ENCODE results near the gene PCID2.

PCID2 gene

GRCh38 chr13:113141601-113141970, 66.9 kb downstream of the PCID2 start:
- POLR2A ChIA-PET: no interaction called here
- no peak for TF ChIP-seq CTCF (IDR thresholded peaks at IDR 0.05; ENCODE audit: control extremely low read depth, extremely low read depth, low read depth, missing control alignments)
- no peak for DNase-seq (ENCODE audit: extremely low spot score)
- CTCF ChIA-PET: interaction anchor here (1.1 kb wide), 1 partner anchor 10 kb away, joined by 4 read pairs; no protein-coding TSS in a partner anchor

DNA sequence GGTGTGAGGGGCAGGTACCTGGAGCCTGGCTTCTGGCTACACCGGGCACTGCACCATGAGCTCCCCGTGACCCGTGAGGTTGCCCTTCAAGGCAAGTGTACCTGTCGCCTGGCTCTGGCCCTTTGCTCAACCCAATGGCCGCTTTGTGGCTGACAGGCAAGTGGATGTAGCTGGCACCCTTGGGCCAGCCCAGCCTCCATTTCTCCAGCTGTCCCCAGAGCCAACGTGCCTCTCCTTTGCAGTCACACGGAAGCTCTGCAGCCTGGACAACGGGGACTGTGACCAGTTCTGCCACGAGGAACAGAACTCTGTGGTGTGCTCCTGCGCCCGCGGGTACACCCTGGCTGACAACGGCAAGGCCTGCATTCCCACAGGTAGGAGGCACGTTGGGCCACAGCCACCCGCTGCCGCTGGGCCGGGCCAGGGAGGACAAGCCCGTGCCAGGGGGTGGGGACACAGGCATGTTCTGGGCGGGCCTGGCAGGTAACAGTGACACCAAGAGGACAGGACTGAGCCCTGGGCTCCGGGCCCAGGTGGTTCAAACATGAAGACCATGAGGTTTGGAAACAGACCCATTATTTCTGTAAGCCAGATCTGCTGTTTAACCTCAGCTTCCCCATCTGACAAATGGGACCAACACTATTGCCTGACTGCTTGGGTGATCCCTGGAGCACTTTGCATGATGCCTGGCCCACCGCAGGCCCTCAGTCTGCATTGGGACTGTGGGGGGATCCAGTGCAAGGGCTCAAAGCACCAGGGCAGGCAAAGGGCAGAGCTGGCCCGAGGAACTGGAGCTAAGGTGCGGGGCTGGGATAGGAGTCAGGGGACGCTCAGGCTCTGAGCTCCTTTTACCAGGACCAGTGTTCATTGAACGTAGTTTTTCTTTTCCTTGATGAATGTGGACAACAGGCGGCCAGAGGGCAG, 67.5 kb downstream of the PCID2 start:
- TF ChIP-seq CTCF (IDR thresholded peaks at IDR 0.05; ENCODE audit: control extremely low read depth, extremely low read depth, low read depth, missing control alignments): no peak
- no peak for DNase-seq (ENCODE audit: extremely low spot score)
- CTCF ChIA-PET: interaction anchor here (1.1 kb wide), 1 partner anchor 9 kb away, joined by 4 read pairs; no protein-coding TSS in a partner anchor
- POLR2A ChIA-PET: no interaction called here

- DNase-seq (ENCODE audit: extremely low spot score): no peak
- POLR2A ChIA-PET: no interaction called here
- CTCF ChIA-PET: no interaction called here
- TF ChIP-seq CTCF (IDR thresholded peaks at IDR 0.05; ENCODE audit: control extremely low read depth, extremely low read depth, low read depth, missing control alignments): no peak
These were observed 68.9 kb downstream of the PCID2 start for GRCh38 chr13:113139577-113139976.

GRCh38 chr13:113138792-113139551, 69.5 kb downstream of the PCID2 start:
- no peak for DNase-seq (ENCODE audit: extremely low spot score)
- POLR2A ChIA-PET: no interaction called here
- CTCF ChIA-PET: no interaction called here

DNA sequence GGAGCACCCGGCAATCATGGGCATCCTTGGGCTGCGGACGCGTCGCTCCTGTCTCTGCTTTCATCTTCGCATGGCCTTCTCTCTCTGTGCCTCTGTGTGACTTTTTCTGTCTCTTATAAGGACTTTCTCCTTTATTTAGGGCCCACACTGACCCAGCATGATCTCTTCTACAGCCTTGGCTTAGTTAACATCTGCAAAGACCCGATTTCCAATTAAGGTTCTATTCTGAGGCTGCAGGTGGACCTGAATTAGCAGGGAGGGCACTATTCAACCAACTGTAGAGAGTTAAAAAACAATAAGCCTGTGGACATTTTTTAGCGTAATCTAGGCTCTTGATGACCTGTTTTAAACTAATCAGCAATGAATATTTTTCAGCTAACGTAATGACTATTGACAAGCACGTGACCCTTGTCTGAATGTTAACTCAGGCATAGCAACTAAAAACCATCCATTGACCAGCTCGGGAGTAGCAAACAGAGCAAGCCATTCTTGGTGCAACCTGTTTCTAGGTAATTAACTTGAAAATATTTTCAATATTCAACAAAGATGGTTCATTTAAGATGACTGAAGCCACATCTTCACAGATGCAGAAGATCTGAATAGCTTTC, 70.7 kb downstream of the PCID2 start:
- POLR2A ChIA-PET: no interaction called here
- no peak for DNase-seq (ENCODE audit: extremely low spot score)
- TF ChIP-seq CTCF (IDR thresholded peaks at IDR 0.05; ENCODE audit: control extremely low read depth, extremely low read depth, low read depth, missing control alignments): no peak
- CTCF ChIA-PET: no interaction called here

More at GRCh38 chr13:113138792-113139551, 69.5 kb downstream of the PCID2 start:
- TF ChIP-seq CTCF (IDR thresholded peaks at IDR 0.05; ENCODE audit: control extremely low read depth, extremely low read depth, low read depth, missing control alignments): no peak

DNA sequence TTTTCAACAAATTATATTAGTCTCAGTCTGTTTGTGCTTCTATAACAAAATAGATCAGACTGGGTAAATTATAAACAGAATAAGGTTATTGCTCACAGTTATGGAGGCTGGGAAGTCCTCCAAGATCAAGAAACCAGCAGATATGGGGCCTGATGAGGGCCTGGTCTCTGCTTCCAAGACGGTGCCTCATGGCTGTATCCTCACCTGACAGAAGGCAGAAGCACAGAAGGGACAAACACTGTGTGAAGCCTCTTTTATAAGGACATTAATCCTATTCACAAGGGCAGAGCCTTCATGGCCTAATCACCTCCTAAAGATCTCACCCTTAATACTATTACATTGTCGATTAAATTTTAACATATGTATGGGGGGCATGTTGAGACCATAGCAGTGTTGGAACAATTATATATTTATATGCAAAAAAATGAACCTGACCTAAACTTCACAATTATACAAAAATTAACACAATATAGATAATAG, 73.1 kb downstream of the PCID2 start:
- DNase-seq (ENCODE audit: extremely low spot score): no peak
- ChIA-PET POLR2A (no interaction called here), CTCF (no interaction called here)

More for the DNA sequence above, 73.1 kb downstream of the PCID2 start:
- TF ChIP-seq CTCF (IDR thresholded peaks at IDR 0.05; ENCODE audit: control extremely low read depth, extremely low read depth, low read depth, missing control alignments): no peak
